Endothelial cell of umbilical vein (primary cell): ENCODE measurements around the gene KRTAP10-1.

Experiments used
- EZH2 ChIP-seq: IDR thresholded peaks from 2 replicates; pipeline ENCODE4 v1.6.1; 2012; ENCODE audit warnings: borderline replicate concordance, low read depth, mild to moderate bottlenecking, moderate library complexity, low read length, inconsistent platforms; ENCODE audit not compliant: severe bottlenecking
- MYC ChIP-seq: IDR thresholded peaks from one replicate; pipeline ENCODE4 v1.6.1; 2011; ENCODE audit warnings: mild to moderate bottlenecking, low read depth, low read length
- POLR2AphosphoS5 ChIP-seq: IDR thresholded peaks from 2 replicates; pipeline ENCODE4 v1.6.1; 2012; ENCODE audit warnings: low read depth, mild to moderate bottlenecking, control low read depth, low read length, moderate library complexity; ENCODE audit not compliant: insufficient read depth
- TF ChIP-seq, protein P1 (sequence below), 2 donors: IDR thresholded peaks; 1 replicate in 1 of 2; 2 replicates in 1 of 2; pipeline ENCODE4 v1.5.1; 2011; ENCODE audit warnings: low read length in 2 of 2, mild to moderate bottlenecking in 2 of 2, moderate library complexity in 2 of 2, control low read depth in 1 of 2, inconsistent platforms in 1 of 2, low read depth in 1 of 2; ENCODE audit not compliant: insufficient read depth in 1 of 2; ENCODE audit errors: extremely low read depth in 1 of 2

DNA sequence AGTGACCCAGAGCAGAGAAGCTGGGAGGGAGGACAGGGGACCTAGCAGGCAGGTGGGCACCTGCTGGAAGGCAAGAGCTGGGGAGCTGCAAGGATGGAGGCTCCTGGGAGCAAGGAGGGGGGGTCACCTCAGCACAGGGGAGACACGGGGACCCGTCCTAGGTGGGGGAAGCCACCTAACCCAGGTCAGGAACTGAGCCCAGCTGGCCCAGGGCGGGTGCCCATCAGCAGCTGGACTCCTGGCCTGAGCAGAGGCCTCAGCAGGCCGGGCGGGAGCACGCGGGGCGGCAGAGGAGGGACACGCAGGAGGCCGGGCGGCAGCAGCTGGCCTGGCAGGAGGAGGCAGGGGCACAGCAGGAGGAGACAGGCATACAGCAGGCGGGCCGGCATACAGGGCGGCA lies 949 bp downstream of the KRTAP10-1 start:
- TF ChIP-seq, protein P1, sequence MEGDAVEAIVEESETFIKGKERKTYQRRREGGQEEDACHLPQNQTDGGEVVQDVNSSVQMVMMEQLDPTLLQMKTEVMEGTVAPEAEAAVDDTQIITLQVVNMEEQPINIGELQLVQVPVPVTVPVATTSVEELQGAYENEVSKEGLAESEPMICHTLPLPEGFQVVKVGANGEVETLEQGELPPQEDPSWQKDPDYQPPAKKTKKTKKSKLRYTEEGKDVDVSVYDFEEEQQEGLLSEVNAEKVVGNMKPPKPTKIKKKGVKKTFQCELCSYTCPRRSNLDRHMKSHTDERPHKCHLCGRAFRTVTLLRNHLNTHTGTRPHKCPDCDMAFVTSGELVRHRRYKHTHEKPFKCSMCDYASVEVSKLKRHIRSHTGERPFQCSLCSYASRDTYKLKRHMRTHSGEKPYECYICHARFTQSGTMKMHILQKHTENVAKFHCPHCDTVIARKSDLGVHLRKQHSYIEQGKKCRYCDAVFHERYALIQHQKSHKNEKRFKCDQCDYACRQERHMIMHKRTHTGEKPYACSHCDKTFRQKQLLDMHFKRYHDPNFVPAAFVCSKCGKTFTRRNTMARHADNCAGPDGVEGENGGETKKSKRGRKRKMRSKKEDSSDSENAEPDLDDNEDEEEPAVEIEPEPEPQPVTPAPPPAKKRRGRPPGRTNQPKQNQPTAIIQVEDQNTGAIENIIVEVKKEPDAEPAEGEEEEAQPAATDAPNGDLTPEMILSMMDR (IDR thresholded peaks at IDR 0.05; ENCODE audit: extremely low read depth in 1 of 2, insufficient read depth in 1 of 2, low read depth in 1 of 2, low read length in 2 of 2), result no peak
- no peak for TF ChIP-seq MYC
- no peak for TF ChIP-seq EZH2
- no peak for TF ChIP-seq POLR2AphosphoS5
